ENCODE data around the gene TEX2. TPM values are rescaled to one million over a fixed set of nuclear protein-coding genes. Genes with fewer than 3 reads are reported as not detected.

Gene TEX2
- total RNA-seq, 1 donor from 2014 or later, result 58.0 TPM

DNA sequence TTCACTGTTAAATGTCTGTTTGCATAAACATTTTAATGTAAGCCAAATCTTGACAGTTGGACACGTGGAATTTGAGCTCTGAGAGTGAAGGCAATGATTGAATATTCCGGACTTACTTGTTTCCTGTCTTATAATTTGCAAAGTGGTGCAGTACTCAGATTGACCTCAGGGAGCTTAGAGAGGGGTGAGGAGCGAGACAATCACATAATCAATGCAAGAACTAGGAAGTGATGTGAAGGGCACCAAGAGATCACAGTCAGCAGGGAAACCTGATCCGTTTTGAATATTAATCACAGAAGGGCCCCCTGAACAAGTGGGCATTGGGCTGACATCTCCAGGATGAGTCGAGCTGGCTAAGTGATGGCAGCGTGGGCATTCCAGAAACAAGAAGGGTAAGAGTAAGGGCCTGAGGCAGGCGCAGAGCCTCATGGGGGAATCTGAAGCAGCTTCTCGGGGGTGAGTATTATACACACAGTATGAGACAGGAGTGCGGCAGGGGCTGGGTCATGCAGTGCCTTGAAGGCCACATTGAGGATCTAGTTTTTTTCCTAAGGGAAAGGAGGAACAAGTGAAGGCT lies 26.1 kb downstream of the TEX2 start:
- Histone ChIP-seq H3K4me1 (peaks cover 67% of the 10 kb centered on the region), H3K27me3 (ENCODE audit: low read depth) (no peaks in the 10 kb centered on the region), H3K36me3 (no peaks in the 10 kb centered on the region), H3K9me3 (replicated peaks) (no peaks in the 10 kb centered on the region), H3K4me3 (no peak overlapping the region), H3K27ac (replicated peaks) (no peak overlapping the region)
- DNase-seq, result no peak
- intact Hi-C loops (cut with micrococcal nuclease), result no loop called here
- TF ChIP-seq, protein P1, sequence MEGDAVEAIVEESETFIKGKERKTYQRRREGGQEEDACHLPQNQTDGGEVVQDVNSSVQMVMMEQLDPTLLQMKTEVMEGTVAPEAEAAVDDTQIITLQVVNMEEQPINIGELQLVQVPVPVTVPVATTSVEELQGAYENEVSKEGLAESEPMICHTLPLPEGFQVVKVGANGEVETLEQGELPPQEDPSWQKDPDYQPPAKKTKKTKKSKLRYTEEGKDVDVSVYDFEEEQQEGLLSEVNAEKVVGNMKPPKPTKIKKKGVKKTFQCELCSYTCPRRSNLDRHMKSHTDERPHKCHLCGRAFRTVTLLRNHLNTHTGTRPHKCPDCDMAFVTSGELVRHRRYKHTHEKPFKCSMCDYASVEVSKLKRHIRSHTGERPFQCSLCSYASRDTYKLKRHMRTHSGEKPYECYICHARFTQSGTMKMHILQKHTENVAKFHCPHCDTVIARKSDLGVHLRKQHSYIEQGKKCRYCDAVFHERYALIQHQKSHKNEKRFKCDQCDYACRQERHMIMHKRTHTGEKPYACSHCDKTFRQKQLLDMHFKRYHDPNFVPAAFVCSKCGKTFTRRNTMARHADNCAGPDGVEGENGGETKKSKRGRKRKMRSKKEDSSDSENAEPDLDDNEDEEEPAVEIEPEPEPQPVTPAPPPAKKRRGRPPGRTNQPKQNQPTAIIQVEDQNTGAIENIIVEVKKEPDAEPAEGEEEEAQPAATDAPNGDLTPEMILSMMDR (IDR thresholded peaks at IDR 0.05; ENCODE audit: borderline replicate concordance), result peak; percentile 35

DNA sequence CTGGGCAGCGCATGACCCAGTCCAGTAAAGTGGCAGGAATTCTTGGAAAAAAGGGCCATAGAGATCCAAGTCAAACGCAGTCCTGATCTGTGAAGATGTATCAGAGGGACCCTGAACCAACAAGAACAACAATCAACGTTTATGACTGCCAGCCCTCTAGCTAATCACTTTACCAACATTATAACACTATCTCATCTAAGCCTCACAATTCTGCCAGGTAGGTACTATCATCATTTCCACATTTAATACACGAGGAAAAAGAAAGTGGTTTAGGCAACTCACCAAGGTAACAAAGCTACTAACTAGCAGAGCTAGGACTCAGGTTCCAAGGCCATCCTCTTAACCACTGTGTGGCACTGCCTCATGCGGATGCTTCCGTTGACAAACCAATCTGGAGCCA lies 28.1 kb downstream of the TEX2 start:
- no peak overlapping the region for H3K4me3 ChIP-seq
- H3K36me3 ChIP-seq, result no peaks in the 10 kb centered on the region
- intact Hi-C loops (cut with micrococcal nuclease), result no loop called here
- no peaks in the 10 kb centered on the region for H3K27me3 ChIP-seq (ENCODE audit: low read depth)
- TF ChIP-seq, protein P1 (IDR thresholded peaks at IDR 0.05; ENCODE audit: borderline replicate concordance), result no peak
- H3K27ac ChIP-seq (replicated peaks), result no peak overlapping the region
- peaks cover 67% of the 10 kb centered on the region for H3K4me1 ChIP-seq
- H3K9me3 ChIP-seq (replicated peaks), result no peaks in the 10 kb centered on the region
- no peak for DNase-seq

DNA sequence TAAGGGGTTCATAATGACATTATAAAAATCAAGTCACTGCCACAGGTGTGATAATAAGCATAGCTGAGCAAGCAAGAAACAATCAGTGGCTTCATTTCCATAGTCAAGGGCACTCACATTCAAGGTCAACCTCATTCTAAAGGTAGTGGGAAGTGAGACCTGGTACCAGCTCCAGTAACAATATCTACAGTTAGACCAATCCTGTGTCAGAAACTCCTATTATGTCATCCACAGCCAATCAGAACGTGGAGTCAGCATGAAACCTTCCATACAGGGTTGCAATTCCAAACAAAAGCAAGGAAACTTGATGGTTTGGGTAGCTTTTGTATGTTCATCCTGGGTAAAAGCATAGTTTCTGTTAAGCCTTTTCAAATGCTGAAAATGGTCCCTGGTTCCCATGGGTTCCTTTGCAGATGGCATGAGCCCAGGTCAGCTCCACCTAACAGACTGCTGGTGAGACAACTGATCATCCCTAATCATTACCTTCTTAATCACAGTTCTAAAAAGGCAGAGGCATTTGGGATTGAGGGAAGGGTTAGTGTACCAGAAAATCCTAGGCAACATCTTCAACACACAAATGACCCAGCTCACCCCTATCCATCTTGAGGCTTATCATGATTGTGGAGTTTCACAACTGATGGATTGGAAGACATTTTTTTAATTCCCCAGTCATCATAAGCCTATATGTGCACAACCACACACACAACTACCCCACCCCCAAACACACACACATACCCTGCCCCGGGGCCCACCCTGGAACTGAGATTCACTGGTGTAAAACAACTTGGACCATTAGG lies 30.4 kb downstream of the TEX2 start:
- TF ChIP-seq, protein P1 (IDR thresholded peaks at IDR 0.05; ENCODE audit: borderline replicate concordance), result no peak
- peaks cover 57% of the 10 kb centered on the region for H3K4me1 ChIP-seq
- H3K4me3 ChIP-seq, result no peak overlapping the region
- H3K27ac ChIP-seq (replicated peaks), result peak overlapping the region; percentile 72
- no peaks in the 10 kb centered on the region for H3K36me3 ChIP-seq
- intact Hi-C loops (cut with micrococcal nuclease), result no loop called here
- DNase-seq, result no peak
- no peaks in the 10 kb centered on the region for H3K9me3 ChIP-seq (replicated peaks)
- H3K27me3 ChIP-seq (ENCODE audit: low read depth), result no peaks in the 10 kb centered on the region

DNA sequence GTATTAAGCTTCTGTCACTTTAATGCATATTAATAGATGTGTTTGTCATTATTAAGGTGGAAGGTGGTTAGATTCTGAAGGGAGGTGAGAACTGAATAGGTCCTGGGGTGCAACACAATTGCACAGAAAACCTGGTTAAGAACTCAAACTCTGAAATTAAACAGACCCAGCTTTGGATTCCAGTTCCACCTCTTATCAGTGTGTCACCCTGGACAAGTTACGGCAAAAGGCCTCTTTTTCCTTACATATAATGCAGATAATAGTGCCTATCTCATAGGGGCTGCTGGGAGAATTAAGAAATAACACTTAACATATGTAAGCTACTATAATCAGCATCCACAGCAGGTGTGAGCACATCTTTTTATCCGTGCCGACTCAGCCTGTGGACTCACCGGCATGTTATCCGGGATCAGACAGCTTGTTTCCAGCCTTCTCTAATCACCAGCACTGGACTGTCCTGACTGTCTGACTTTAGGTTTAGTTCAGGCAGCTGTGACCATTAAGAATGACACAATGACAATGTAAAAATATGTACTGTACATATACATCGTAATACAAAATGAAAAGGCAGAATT lies 31.4 kb downstream of the TEX2 start:
- no peak for DNase-seq
- intact Hi-C loops (cut with micrococcal nuclease), result no loop called here
- H3K4me1 ChIP-seq, result peaks cover 53% of the 10 kb centered on the region
- H3K27me3 ChIP-seq (ENCODE audit: low read depth), result no peaks in the 10 kb centered on the region
- no peak overlapping the region for H3K4me3 ChIP-seq
- no peaks in the 10 kb centered on the region for H3K36me3 ChIP-seq
- no peaks in the 10 kb centered on the region for H3K9me3 ChIP-seq (replicated peaks)
- TF ChIP-seq, protein P1 (IDR thresholded peaks at IDR 0.05; ENCODE audit: borderline replicate concordance), result no peak
- peak overlapping the region; percentile 72 for H3K27ac ChIP-seq (replicated peaks)

DNA sequence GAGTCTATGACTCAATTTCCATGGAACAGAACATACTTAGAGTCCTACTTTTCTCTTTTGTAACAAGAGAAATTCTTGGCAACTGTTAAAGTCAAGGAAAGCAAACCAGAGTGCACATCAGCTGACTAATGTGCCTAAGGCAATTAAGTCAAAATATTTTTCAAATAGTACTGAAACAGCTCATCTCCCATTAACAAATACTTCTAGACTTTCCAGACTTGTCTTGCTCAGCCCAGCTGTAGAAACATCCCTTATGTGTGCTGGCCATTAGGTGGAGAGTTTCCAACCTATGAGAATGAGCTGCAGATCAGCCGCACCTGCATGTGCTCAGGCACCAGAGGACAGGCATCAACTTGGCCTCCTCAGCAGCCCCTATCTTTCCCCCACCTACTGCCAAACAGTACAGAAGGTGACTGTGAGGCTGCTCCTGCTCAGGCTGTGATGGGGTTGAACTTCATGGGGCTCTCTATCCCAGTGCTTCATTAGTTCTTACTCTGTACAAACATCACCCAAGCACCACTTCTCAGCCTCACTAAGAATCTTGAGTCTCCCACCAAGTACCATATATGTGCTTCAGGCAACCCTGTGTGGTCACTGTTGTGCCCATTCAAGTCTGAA lies 32.2 kb downstream of the TEX2 start:
- H3K4me1 ChIP-seq, result peaks cover 60% of the 10 kb centered on the region
- H3K4me3 ChIP-seq, result no peak overlapping the region
- TF ChIP-seq, protein P1 (IDR thresholded peaks at IDR 0.05; ENCODE audit: borderline replicate concordance), result no peak
- H3K27me3 ChIP-seq (ENCODE audit: low read depth), result no peaks in the 10 kb centered on the region
- no peaks in the 10 kb centered on the region for H3K9me3 ChIP-seq (replicated peaks)
- H3K36me3 ChIP-seq, result no peaks in the 10 kb centered on the region
- DNase-seq, result no peak
- intact Hi-C loops (cut with micrococcal nuclease), result no loop called here
- H3K27ac ChIP-seq (replicated peaks), result peak overlapping the region; percentile 72
